ENCODE measurements around the gene RPUSD2.

The RPUSD2 gene

DNA sequence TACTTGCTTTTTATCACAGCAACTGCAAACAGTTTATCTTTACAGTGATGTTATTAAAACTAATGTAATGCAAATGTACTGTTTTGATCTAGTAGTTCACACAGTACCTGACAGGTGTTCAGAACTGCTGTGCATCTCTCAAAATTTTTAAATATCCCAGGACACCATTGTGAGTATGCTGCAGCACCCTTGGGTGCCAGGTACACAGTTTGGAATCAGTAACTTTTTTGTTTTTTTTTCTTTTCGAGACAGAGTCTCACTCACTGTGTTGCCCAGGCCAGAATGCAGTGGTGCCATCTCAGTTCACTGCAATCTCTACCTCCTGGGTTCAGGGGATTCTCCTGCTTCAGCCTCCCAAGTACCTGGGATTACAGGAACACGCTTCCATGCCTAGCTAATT, 27.9 kb downstream of the RPUSD2 start:
- DNase-seq (ENCODE audit: low spot score), result no peak
- TF ChIP-seq, protein P1, sequence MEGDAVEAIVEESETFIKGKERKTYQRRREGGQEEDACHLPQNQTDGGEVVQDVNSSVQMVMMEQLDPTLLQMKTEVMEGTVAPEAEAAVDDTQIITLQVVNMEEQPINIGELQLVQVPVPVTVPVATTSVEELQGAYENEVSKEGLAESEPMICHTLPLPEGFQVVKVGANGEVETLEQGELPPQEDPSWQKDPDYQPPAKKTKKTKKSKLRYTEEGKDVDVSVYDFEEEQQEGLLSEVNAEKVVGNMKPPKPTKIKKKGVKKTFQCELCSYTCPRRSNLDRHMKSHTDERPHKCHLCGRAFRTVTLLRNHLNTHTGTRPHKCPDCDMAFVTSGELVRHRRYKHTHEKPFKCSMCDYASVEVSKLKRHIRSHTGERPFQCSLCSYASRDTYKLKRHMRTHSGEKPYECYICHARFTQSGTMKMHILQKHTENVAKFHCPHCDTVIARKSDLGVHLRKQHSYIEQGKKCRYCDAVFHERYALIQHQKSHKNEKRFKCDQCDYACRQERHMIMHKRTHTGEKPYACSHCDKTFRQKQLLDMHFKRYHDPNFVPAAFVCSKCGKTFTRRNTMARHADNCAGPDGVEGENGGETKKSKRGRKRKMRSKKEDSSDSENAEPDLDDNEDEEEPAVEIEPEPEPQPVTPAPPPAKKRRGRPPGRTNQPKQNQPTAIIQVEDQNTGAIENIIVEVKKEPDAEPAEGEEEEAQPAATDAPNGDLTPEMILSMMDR (IDR thresholded peaks at IDR 0.05; ENCODE audit: extremely low read depth, missing control alignments), result no peak

DNA sequence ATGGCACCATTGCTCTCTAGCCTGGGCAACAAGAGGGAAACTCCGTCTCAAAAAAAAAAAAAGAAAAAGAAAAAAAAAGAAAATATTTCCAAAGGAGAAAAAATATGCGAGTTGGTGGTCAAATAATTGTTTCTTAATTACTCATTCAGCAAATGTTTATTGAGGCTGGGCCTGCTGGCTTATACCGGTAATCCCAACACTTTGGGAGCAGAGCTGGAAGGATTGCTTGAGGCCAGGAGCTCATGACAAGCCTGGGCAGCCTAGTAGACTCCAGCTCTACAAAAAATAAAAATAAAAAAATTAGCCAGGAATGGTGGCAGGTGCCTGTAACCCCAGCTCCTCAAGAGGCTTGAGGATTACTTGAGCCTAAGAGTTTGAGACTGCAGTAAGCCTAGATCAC, 29.0 kb downstream of the RPUSD2 start:
- DNase-seq (ENCODE audit: low spot score), result no peak
- TF ChIP-seq, protein P1 (IDR thresholded peaks at IDR 0.05; ENCODE audit: extremely low read depth, missing control alignments), result no peak

DNA sequence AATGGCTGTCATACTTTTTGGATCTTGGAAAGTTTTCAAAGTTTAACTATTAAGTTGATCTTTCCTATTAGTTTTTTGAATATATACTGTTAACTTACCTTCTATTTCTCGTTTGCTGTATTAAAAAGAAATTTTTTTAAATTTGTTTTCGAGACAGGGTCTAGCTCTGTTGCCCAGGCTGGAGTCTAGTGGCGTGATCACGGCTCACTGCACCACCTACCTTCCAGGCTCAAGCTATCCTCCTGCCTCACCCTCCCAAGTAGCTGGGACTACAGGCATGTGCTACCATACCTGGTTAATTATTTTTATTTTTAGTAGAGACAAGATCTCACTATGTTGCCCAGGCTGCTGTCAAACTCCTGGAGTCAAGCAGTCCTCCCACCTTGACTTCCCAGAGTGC, 29.6 kb downstream of the RPUSD2 start:
- DNase-seq (ENCODE audit: low spot score), result no peak
- TF ChIP-seq, protein P1 (IDR thresholded peaks at IDR 0.05; ENCODE audit: extremely low read depth, missing control alignments), result no peak

DNA sequence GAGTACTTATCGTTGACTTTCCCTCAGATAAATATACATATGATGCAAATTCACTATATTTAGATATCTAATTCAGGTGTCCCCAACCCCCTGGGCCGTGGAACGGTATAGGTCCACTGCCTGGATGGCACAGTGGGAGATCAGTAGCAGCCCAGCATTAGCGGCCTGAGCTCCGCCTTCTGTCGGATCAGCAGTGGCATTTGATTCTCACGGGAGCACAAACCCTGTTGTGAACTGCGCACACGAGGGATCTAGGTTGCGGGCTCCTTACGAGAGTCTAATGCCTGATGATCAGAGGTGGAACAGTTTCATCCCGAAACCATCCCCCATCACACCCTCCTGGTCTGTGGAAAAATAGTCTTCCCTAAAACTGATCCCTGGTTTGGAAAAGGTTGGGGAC, 31.9 kb downstream of the RPUSD2 start:
- TF ChIP-seq, protein P1 (IDR thresholded peaks at IDR 0.05; ENCODE audit: extremely low read depth, missing control alignments), result no peak
- DNase-seq (ENCODE audit: low spot score), result no peak

DNA sequence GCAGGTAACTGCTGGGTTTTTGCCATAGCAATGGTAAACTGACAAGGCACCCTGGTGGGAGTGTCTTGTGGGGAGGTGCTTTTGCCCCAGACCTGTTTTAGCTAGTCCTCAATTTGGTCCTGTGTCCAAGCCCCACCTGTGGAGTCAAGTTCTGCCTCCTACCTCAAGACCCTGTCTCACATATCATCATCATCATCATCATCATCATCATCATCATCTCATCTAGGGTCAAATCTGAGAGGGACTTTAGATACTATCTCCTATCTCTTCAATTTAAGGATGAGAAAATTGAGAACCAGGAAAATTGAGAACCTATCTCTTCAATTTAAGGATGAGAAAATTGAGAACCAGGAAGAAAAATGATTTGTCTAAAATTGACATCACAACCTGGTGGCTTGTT, 34.8 kb downstream of the RPUSD2 start:
- TF ChIP-seq, protein P1 (IDR thresholded peaks at IDR 0.05; ENCODE audit: extremely low read depth, missing control alignments), result no peak
- DNase-seq (ENCODE audit: low spot score), result no peak

DNA sequence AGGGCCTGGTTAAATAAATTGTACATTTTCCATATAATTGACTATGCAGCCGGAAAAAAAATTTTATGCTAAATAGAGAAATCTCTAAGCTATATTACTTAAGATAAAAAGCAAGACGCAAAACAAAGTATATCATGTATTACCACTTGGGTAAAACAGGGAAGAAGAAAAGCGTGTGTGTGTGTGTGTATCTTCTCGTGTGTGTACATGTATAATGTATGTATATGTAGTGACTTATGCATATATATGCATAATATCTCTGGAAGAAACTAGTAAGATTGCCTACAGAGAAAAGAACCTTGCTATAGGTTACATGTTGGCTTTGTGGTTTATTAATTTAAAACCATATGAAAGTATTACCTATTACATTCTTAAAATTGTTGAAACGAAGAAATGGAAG, 44.0 kb downstream of the RPUSD2 start:
- DNase-seq (ENCODE audit: low spot score), result no peak
- TF ChIP-seq, protein P1 (IDR thresholded peaks at IDR 0.05; ENCODE audit: extremely low read depth, missing control alignments), result no peak

DNA sequence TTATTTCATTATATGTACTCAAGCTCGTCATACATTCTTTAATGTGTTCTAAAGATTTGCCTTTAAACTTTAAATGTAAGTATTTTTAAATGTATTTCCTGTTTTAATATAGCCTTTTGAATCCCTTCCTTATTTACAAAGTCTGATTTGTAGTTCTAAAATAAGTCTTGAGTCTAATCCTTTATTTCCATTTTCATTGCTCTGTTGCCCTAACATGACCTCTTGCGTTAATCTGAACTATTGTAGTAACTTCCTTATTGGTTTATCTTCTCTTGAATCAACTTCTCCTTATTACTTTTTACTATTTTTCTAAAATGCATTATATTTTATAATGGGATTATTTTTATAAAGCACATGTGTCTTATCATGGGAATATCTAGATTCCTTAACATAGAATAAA, 48.9 kb downstream of the RPUSD2 start:
- no peak for DNase-seq (ENCODE audit: low spot score)
- TF ChIP-seq, protein P1 (IDR thresholded peaks at IDR 0.05; ENCODE audit: extremely low read depth, missing control alignments), result no peak

Measured in GM20000 (cell line).